HG02973 (cell line): ENCODE measurements around the gene PELI2.

Experiments used
- ATAC-seq: cut with Tn5 transposase; IDR thresholded peaks from one replicate; pipeline ENCODE4 v1.9.1; 2021; ENCODE audit warnings: moderate library complexity; ENCODE audit not compliant: unreplicated experiment

The PELI2 gene, protein sequence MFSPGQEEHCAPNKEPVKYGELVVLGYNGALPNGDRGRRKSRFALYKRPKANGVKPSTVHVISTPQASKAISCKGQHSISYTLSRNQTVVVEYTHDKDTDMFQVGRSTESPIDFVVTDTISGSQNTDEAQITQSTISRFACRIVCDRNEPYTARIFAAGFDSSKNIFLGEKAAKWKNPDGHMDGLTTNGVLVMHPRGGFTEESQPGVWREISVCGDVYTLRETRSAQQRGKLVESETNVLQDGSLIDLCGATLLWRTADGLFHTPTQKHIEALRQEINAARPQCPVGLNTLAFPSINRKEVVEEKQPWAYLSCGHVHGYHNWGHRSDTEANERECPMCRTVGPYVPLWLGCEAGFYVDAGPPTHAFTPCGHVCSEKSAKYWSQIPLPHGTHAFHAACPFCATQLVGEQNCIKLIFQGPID

GRCh38 chr14:56117765-56118610, at the start of gene PELI2:
PELI2 (plus strand) TSS chr14:56118411; CDS start chr14:56118661, 250 bp downstream.
- ATAC-seq, result peak; percentile 76

GRCh38 chr14:56073799-56074198, 44.4 kb upstream of the PELI2 start:
- ATAC-seq, result no peak

DNA sequence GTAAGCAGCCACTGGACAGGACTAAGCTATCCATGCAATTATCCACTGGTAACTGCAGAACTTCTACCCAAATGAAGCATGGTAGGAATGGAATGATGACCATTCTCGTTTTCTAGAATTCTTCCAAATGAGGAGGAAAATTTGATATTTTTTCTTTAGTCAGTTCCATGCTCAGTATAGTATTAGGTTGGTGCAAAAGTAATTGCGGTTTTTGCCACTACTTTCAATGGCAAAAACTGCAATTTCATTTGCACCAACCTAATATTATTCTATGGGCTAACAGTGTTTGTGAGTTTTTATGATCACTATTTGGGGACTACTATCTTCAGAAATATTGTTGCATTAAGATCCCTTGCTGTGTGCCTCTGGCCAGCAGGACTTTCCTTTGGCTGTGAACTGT, 42.9 kb upstream of the PELI2 start:
- ATAC-seq, result no peak

- ATAC-seq, result no peak
Measured at GRCh38 chr14:56081139-56081538, 37.1 kb upstream of the PELI2 start.

GRCh38 chr14:56082880-56083279, 35.3 kb upstream of the PELI2 start:
- ATAC-seq, result no peak

- ATAC-seq, result no peak
Measured at GRCh38 chr14:56085471-56085870, 32.7 kb upstream of the PELI2 start.

DNA sequence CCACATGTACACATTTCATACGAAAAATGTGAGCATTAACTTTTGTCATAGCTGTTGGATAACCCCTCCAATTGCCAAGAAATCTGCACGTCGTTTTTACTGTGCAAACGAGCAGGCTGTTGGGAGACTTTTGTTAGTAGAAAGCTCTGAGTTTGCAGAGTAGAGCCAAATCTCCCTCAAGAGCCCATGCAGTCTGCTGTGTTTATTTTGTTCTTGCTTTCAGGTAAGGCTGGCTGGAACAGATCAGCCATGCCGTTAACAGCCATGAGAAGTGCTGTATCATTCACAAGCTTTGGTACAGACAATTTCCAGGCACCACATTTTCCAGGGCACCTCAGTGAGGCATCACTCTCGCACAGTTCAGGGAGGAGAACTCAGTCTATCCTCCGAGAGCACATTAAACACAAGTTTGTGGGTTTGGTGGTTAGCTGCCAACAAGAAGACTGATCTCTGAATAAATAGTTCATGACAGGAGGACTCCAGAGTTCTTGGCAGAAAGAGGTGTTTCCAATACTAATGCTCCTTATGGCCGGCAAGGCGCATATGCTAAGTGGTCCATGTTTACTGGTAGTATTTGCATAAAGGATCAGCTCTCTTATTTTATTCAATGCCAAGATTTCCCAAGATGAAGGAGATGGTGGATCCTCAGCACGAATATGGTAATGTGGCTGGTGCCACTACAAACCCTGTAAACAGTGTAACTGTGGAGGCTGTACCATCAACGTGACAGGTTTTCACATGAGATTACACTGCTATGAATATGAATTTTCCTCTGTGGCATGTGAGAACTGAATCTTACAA, 30.3 kb upstream of the PELI2 start:
- ATAC-seq, result no peak

DNA sequence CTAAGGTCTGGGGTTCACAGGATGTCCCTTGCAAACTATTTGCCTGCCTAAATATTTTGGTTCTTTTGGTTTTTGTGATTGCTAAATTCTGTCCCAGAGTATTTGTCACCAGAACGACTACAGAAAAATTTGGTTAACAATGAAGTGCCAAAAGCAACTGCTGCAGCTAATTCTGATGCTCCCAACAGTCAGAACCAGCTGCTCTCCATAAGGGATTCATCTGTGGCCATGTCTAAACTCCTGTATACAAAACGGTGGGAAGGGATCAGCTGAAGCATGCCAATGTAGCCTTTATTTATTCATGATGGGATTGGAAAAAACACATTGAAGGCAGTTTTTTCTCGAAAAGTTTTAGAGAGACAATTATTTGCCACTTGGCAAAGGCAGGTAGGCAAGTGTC, 29.3 kb upstream of the PELI2 start:
- ATAC-seq, result no peak

DNA sequence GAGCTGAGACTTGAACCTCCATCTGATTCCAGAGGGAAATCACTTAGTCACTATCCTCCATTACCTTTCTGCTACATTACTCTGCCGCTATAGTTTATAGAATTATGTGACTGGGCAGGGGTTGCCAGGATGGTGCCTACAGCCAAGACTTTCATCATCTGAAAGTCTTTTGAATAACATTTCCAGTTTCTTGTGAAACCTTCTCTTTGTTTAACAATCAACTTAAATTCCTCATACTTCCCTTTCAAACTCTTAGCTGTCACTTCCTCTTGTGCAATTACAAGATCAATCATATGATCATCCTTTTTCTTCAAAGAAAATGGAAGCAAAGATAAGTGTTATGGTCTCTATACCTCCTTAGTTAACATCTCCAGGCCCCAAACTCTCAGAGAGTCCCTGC, 25.4 kb upstream of the PELI2 start:
- no peak for ATAC-seq

- ATAC-seq, result no peak
Measured at GRCh38 chr14:56094076-56094475, 24.1 kb upstream of the PELI2 start.

GRCh38 chr14:56098021-56098420, 20.2 kb upstream of the PELI2 start:
- ATAC-seq, result no peak

DNA sequence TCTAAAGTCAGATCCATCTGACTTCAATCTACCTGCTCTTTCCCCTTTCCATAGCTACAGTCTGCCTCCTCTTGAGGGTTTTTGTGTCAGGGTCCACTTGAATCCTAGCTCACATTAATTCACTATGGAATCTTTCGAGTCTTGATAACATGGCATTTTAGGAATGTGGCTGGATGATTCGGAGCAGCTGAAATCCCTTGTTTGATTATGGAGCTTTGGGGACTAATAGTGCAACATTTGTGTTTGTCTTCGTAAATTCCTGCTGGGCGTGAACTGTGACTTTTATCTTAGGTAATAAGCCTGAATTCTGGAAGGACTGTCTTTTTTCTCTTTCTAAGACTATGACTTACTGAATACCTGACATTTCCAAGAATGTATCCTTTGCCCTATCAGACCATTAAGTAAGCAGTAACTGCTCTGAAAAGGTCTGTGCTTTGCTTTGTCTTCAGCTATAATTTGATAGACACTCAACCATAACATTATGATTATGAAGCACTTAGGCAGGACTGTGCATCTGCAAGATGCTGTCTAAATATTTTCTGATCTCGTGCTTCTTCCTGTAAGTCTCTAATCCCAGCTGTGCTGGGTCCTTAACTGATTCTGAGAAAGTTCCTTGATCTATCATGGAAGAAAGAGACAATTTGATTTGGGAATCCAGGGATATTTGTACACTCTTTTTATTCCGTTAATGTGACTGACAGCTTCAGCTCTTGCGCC, 19.0 kb upstream of the PELI2 start:
- ATAC-seq, result no peak

DNA sequence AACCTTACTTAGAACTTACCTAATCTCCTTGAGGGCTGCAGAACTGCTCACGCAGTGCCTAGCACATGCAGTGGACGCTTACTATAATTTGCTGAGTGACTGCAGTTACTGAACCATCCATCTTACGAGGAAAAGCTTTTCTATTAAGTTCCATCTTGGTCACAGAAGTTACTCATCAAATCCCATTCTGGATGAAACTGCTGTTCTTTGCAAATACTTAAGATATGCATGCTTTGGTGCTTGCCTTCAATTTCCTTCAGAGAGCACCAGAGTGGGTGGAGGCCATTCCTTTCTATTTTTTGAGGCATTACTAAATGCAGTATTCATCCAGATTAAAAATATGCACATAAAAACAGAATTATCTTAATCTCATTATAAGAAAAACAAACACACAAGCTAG, 17.7 kb upstream of the PELI2 start:
- no peak for ATAC-seq

DNA sequence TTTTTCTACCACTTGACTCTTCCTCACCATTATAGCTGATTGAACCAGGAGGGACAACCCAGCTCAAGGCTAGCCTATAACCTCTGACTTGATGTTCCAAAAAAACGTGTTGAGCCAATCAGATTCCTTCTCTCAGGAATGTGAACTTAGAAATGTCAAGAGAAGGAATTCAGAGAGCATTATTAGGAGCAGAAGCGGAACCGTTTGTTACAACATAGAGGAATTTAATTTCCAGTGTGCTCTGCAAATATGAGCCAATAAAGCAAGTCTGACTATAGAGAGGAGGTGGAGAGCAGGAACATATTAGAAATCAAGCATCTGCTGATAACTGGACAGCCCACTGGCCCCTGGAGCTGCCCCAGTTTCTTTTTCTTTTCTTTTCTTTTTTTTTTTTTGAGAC, 15.3 kb upstream of the PELI2 start:
- ATAC-seq, result no peak

DNA sequence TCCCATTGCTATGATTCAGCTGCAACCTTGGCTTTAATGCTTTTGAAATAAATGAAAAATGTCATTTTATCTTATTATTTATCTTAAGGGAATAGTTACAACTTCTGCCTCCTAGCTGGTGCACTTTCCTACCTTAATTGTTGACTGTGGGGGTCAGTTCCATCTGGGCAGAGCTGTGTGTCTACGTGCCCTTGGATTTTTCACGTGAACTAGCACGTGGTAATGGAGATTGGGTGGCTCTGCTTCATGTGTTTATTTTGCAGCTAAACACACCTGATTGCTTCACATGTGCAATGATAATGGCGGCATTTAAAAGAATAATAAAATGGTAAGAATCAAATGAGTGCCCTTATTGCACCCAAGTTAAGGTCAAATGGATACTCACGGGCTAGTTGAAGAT, 10.6 kb upstream of the PELI2 start:
- no peak for ATAC-seq

- ATAC-seq, result no peak
Measured at GRCh38 chr14:56108057-56108456, 10.2 kb upstream of the PELI2 start.

DNA sequence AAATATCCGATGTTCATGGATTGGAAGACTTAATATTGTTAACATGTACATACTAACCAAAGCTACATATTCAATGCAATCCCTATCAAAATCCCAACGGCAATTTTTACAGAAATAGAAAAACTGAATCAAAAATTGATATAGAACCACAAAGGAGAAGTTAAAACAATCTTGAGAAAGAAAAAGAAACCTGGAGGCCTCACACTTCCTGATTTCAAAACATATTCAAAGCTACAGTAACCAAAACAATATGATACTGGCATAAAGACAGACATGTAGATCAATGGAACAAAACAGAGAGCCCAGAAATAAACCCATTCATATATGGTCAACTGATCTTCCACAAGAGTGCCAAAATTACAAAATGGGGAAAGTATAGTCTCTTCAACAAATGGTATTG, 5.4 kb upstream of the PELI2 start:
- ATAC-seq, result no peak

- ATAC-seq, result no peak
Measured at GRCh38 chr14:56115334-56115870, 2.8 kb upstream of the PELI2 start.

GRCh38 chr14:56115976-56116893, 2.0 kb upstream of the PELI2 start:
- no peak for ATAC-seq
